Measurements from ENCODE around the gene TSHZ2.

The TSHZ2 gene

GRCh38 chr20:53171065-53171464 is 198.9 kb downstream of the TSHZ2 start:
- DNase-seq = no peak

GRCh38 chr20:53174454-53174853 is 202.3 kb downstream of the TSHZ2 start:
- no peak for DNase-seq

- DNase-seq = no peak
Observed at GRCh38 chr20:53175135-53175780, 203.1 kb downstream of the TSHZ2 start.

GRCh38 chr20:53176134-53176533 is 204.0 kb downstream of the TSHZ2 start:
- no peak for DNase-seq

- no peak for DNase-seq
Observed at GRCh38 chr20:53177687-53178086, 205.5 kb downstream of the TSHZ2 start.

- no peak for DNase-seq
Observed at GRCh38 chr20:53179749-53180148, 207.6 kb downstream of the TSHZ2 start.

- no peak for DNase-seq
Observed at GRCh38 chr20:53180928-53181362, 208.8 kb downstream of the TSHZ2 start.

GRCh38 chr20:53181866-53182376 is 209.8 kb downstream of the TSHZ2 start:
- DNase-seq = no peak

- no peak for DNase-seq
Observed at GRCh38 chr20:53183181-53183580, 211.0 kb downstream of the TSHZ2 start.

- no peak for DNase-seq
Observed at GRCh38 chr20:53186635-53187034, 214.5 kb downstream of the TSHZ2 start.

GRCh38 chr20:53187392-53188068 is 215.4 kb downstream of the TSHZ2 start:
- DNase-seq = no peak

- no peak for DNase-seq
Observed at GRCh38 chr20:53190225-53190624, 218.1 kb downstream of the TSHZ2 start.

- DNase-seq = no peak
Observed at GRCh38 chr20:53191957-53192356, 219.8 kb downstream of the TSHZ2 start.

- no peak for DNase-seq
Observed at GRCh38 chr20:53194306-53195290, 222.4 kb downstream of the TSHZ2 start.

- no peak for DNase-seq
Observed at GRCh38 chr20:53195876-53196610, 223.9 kb downstream of the TSHZ2 start.

GRCh38 chr20:53201588-53201987 is 229.4 kb downstream of the TSHZ2 start:
- no peak for DNase-seq

- no peak for DNase-seq
Observed at GRCh38 chr20:53202777-53203176, 230.6 kb downstream of the TSHZ2 start.

- DNase-seq = no peak
Observed at GRCh38 chr20:53205046-53205445, 232.9 kb downstream of the TSHZ2 start.

GRCh38 chr20:53208110-53208832 is 236.1 kb downstream of the TSHZ2 start:
- DNase-seq = peak in 2 of 4 experiments; percentile 8

- DNase-seq = no peak
Observed at GRCh38 chr20:53210041-53210440, 237.9 kb downstream of the TSHZ2 start.

- no peak for DNase-seq
Observed at GRCh38 chr20:53210931-53211330, 238.8 kb downstream of the TSHZ2 start.

- no peak for DNase-seq
Observed at GRCh38 chr20:53212018-53212417, 239.9 kb downstream of the TSHZ2 start.

Measured in suppressor macrophage (primary cell).